Natural killer cell (primary cell): ENCODE data around the gene PARD3B. TPM values are rescaled to one million over a fixed set of nuclear protein-coding genes. Genes with fewer than 3 reads are reported as not detected.

Source experiments
- ATAC-seq, 3 donors: fragments of 150-1000 bp in 2 of 3; fragments of 200-7000 bp in 1 of 3; cut with Tn5 transposase; 1 replicate in 1 of 3; 2 replicates in 2 of 3; pipeline ENCODE4 v1.10.0; 2021; ENCODE audit warnings: mild to moderate bottlenecking in 2 of 3, moderate library complexity in 2 of 3
- DNase-seq, 2 donors: peaks; one replicate each; pipeline versions ENCODE4 v3.0.0 to v3.0.0-alpha.2; 2013 to 2021; ENCODE audit warnings: mixed read lengths in 1 of 2
- H3K27ac ChIP-seq: one replicate; pipeline ENCODE4 v1.5.1; 2013; ENCODE audit warnings: mild to moderate bottlenecking, low read length
- H3K27me3 ChIP-seq: one replicate; pipeline ENCODE4 v1.6.1; 2013; ENCODE audit warnings: low read length; ENCODE audit not compliant: control insufficient read depth, insufficient read depth
- H3K36me3 ChIP-seq: one replicate; pipeline ENCODE4 v1.6.1; 2013; ENCODE audit warnings: low read length; ENCODE audit not compliant: control insufficient read depth, insufficient read depth
- H3K4me1 ChIP-seq: one replicate; pipeline ENCODE4 v1.6.1; 2013; ENCODE audit warnings: low read length; ENCODE audit not compliant: control insufficient read depth, insufficient read depth
- H3K4me3 ChIP-seq: one replicate; pipeline ENCODE4 v1.5.1; 2013; ENCODE audit warnings: low read length
- H3K9me3 ChIP-seq: one replicate; pipeline ENCODE4 v1.6.1; 2013; ENCODE audit warnings: low read length; ENCODE audit not compliant: control insufficient read depth, insufficient read depth
- H3K27ac Mint-ChIP-seq, 2 donors: one replicate each; pipeline ENCODE4 v1.8.0; 2022; ENCODE audit warnings: mild to moderate bottlenecking in 2 of 2, mixed read lengths in 2 of 2, moderate library complexity in 1 of 2
- H3K27me3 Mint-ChIP-seq, 2 donors: one replicate each; pipeline ENCODE4 v1.8.0; 2022; ENCODE audit warnings: low read depth in 2 of 2, mixed read lengths in 2 of 2
- H3K36me3 Mint-ChIP-seq: one replicate; pipeline ENCODE4 v1.8.0; 2022; ENCODE audit warnings: mixed read lengths
- H3K4me1 Mint-ChIP-seq, 2 donors: one replicate each; pipeline ENCODE4 v1.8.0; 2022; ENCODE audit warnings: mixed read lengths in 2 of 2
- H3K4me3 Mint-ChIP-seq: one replicate; pipeline ENCODE4 v1.8.0; 2022; ENCODE audit warnings: mild to moderate bottlenecking, moderate library complexity, mixed read lengths
- H3K9me3 Mint-ChIP-seq, 2 donors: one replicate each; pipeline ENCODE4 v1.8.0; 2022; ENCODE audit warnings: mixed read lengths in 2 of 2
- CTCF ChIP-seq: fragments of 200-600 bp; IDR thresholded peaks from one replicate; pipeline ENCODE4 v1.8.0; 2022; ENCODE audit warnings: antibody characterized with exemption
- WGBS: methylation state at CpG from one replicate; pipeline ENCODE4 v1.1.7; 2013; ENCODE audit warnings: missing lambda C conversion rate; ENCODE audit not compliant: insufficient coverage; 5-methylcytosine and 5-hydroxymethylcytosine counted together
- intact Hi-C: fragments of 100-400 bp; cut with micrococcal nuclease; formaldehyde crosslinking; loops from one replicate; pipeline ENCODE4 v1.14.2; 2022
- total RNA-seq, 4 donors: library from RNA; stranded (reverse); fragments of 120-200 nt in 1 of 4; gene quantifications; one replicate each; pipeline versions ENCODE4 v1.2.3 to v1.2.4, GENCODE V29; 2013 to 2022

The PARD3B gene
- total RNA-seq, 3 donors from 2014 or later (not counting 1 experiment from before 2014, with no cell fraction given) = 0.13 to 0.45 TPM; not detected in 1

DNA sequence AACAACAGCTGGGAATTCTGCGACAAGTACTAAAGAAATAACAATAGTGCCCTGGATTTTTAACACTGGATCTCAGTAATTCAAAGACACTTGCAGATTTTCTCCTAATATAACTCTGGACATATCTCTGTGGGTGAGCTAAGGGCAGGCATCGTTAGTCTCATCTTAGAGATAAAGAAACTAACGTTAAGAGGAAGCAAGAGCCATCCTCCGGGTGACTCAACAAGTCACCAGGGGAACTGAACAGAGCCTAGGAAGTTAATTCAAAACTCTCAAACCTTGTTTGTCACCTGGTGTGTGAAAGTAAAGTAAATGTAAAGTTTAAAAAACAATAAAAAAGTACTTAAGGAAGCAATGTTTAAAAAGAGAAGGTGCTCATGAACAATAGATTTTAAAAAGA is 1095.4 kb downstream of the PARD3B start:
- H3K36me3 Mint-ChIP-seq = no peaks in the 10 kb centered on the region
- no peak overlapping the region for H3K4me3 ChIP-seq
- no peaks in the 10 kb centered on the region for H3K9me3 Mint-ChIP-seq
- no peak overlapping the region for H3K27ac ChIP-seq
- no peaks in the 10 kb centered on the region for H3K4me1 Mint-ChIP-seq
- intact Hi-C loops = no loop called here
- DNase-seq (no peak), ATAC-seq (no peak)
- no peaks in the 10 kb centered on the region for H3K4me1 ChIP-seq
- no peak overlapping the region for H3K27ac Mint-ChIP-seq
- peaks cover 17 to 25% of the 10 kb centered on the region in 2 donors for H3K27me3 Mint-ChIP-seq
- H3K4me3 Mint-ChIP-seq = no peak overlapping the region
- H3K36me3 ChIP-seq = no peaks in the 10 kb centered on the region
- no peaks in the 10 kb centered on the region for H3K27me3 ChIP-seq
- WGBS = 63% methylated on average over 4 of the region's 4 CpGs
- H3K9me3 ChIP-seq = no peaks in the 10 kb centered on the region
- no peak for TF ChIP-seq CTCF

GRCh38 chr2:205642599-205643356 is 1097.5 kb downstream of the PARD3B start:
- intact Hi-C loops = no loop called here
- Mint-ChIP-seq H3K4me3 (no peak overlapping the region), H3K9me3 (no peaks in the 10 kb centered on the region), H3K36me3 (no peaks in the 10 kb centered on the region), H3K4me1 (no peaks in the 10 kb centered on the region), H3K27me3 (peaks cover 17 to 25% of the 10 kb centered on the region in 2 donors), H3K27ac (no peak overlapping the region)
- TF ChIP-seq CTCF = no peak
- Histone ChIP-seq H3K4me1 (no peaks in the 10 kb centered on the region), H3K4me3 (no peak overlapping the region), H3K27me3 (peaks cover 2% of the 10 kb centered on the region), H3K36me3 (no peaks in the 10 kb centered on the region), H3K27ac (no peak overlapping the region), H3K9me3 (no peaks in the 10 kb centered on the region)
- 69% methylated on average over 6 of the region's 6 CpGs for WGBS
- ATAC-seq (no peak), DNase-seq (no peak)

- no peak overlapping the region for H3K4me3 ChIP-seq
- TF ChIP-seq CTCF = no peak
- DNase-seq (no peak), ATAC-seq (no peak)
- intact Hi-C loops = no loop called here
- no peaks in the 10 kb centered on the region for H3K36me3 ChIP-seq
- peaks cover 2% of the 10 kb centered on the region for H3K27me3 ChIP-seq
- Mint-ChIP-seq H3K9me3 (no peaks in the 10 kb centered on the region), H3K27me3 (peaks cover 17 to 25% of the 10 kb centered on the region in 2 donors), H3K36me3 (no peaks in the 10 kb centered on the region), H3K4me3 (no peak overlapping the region), H3K27ac (no peak overlapping the region), H3K4me1 (no peaks in the 10 kb centered on the region)
- no peaks in the 10 kb centered on the region for H3K9me3 ChIP-seq
- H3K27ac ChIP-seq = no peak overlapping the region
- WGBS = 90% methylated on average over 10 of the region's 10 CpGs
- no peaks in the 10 kb centered on the region for H3K4me1 ChIP-seq
These were observed 1098.2 kb downstream of the PARD3B start for GRCh38 chr2:205643391-205643885.
